PFSK-1 (cell line): ENCODE data around the gene FGF14.

Experiments used
- POLR2AphosphoS5 ChIP-seq: IDR thresholded peaks from 2 replicates; pipeline ENCODE4 v1.6.1; 2012; ENCODE audit warnings: low read depth, mild to moderate bottlenecking, control low read depth, low read length, moderate library complexity
- REST ChIP-seq, 2 experiments: IDR thresholded peaks; 2 replicates each; pipeline versions ENCODE4 v1.6.1 to v1.8.0; 2011 to 2012; ENCODE audit warnings: low read depth in 2 of 2, low read length in 2 of 2, control low read depth in 1 of 2, inconsistent platforms in 1 of 2, mild to moderate bottlenecking in 1 of 2, moderate library complexity in 1 of 2; ENCODE audit not compliant: insufficient read depth in 1 of 2

GRCh38 chr13:102132777-102133295, 269.0 kb downstream of the FGF14 start:
- no peak for TF ChIP-seq POLR2AphosphoS5
- no peak for TF ChIP-seq REST (IDR thresholded peaks at IDR 0.05; ENCODE audit: insufficient read depth in 1 of 2, low read depth in 2 of 2, low read length in 2 of 2)
